Erythroblast (primary cell): Measurements from ENCODE around the gene LARGE1.

Experiments used
- GATA1 ChIP-seq: IDR thresholded peaks from 2 replicates; pipeline ENCODE4 v1.6.1; 2011; ENCODE audit warnings: low read depth, mild to moderate bottlenecking, control low read depth, low read length, moderate library complexity
- POLR2A ChIP-seq: IDR thresholded peaks from 2 replicates; pipeline ENCODE4 v1.6.1; 2011; ENCODE audit warnings: mild to moderate bottlenecking, low read length

DNA sequence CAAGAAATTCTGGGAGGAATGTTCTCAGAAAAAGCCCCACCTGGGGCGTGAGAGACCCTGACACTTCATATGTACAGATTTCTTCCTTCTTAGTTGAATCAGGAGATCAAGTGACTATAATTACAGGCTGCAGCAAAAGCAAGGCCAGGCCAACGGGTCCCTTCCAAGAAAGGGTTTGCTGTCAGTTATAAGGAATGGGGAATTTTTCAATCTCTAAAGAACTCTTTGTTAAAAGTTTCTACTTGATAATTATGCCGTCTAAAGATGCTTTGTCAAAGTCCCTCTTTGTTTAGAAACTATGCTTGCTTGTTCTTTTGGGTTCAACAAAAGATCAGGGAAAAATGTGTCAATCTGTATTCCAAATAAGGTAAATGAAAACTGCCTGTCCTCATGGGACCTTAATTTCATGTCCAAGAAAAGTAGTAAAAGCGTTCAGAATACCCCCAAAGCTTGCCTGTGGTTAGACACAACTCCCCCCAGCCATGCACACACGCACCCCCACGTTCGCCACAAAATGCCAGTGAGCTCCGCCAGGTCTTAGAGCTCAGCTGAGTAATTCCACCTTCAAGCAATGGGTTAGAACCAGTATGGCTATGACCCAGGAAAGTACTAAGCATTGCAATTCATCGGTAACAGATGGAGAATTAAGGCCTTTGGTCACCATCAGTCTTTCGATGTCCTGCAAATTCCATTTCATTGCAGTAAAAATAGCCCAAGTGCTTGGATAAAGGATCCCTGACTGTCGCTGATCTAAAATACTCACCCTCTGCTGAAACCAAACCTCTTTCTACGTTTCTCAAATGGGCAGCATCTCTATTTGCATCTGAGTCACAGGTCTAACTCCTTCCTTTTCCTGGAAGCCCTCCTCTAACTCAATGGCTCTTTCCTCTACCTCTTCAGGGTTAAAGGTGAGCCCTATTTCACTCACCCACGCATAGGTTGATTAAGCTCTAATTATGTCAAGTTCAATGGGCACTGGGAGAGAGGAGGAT, 442.9 kb downstream of the LARGE1 start:
- TF ChIP-seq POLR2A: no peak
- no peak for TF ChIP-seq GATA1
